Measurements from ENCODE around the gene CUL1.

Gene CUL1

GRCh38 chr7:148719753-148720152 is 21.1 kb downstream of the CUL1 start:
- DNase-seq, result no peak

GRCh38 chr7:148720472-148720871 is 21.8 kb downstream of the CUL1 start:
- DNase-seq, result no peak

- DNase-seq, result no peak
Measured at GRCh38 chr7:148721390-148721789, 22.7 kb downstream of the CUL1 start.

- DNase-seq, result no peak
Measured at GRCh38 chr7:148722340-148723165, 23.9 kb downstream of the CUL1 start.

- DNase-seq, result no peak
Measured at GRCh38 chr7:148723166-148723559, 24.5 kb downstream of the CUL1 start.

- DNase-seq, result no peak
Measured at GRCh38 chr7:148723846-148724245, 25.1 kb downstream of the CUL1 start.

GRCh38 chr7:148726385-148726784 is 27.7 kb downstream of the CUL1 start:
- no peak for DNase-seq

GRCh38 chr7:148727501-148728278 is 29.0 kb downstream of the CUL1 start:
- DNase-seq, result no peak

- no peak for DNase-seq
Measured at GRCh38 chr7:148729984-148730733, 31.5 kb downstream of the CUL1 start.

- no peak for DNase-seq
Measured at GRCh38 chr7:148732862-148733261, 34.2 kb downstream of the CUL1 start.

- no peak for DNase-seq
Measured at GRCh38 chr7:148733496-148733895, 34.8 kb downstream of the CUL1 start.

GRCh38 chr7:148735141-148735540 is 36.4 kb downstream of the CUL1 start:
- DNase-seq, result no peak

GRCh38 chr7:148735967-148736366 is 37.3 kb downstream of the CUL1 start:
- no peak for DNase-seq

GRCh38 chr7:148738737-148739535 is 40.2 kb downstream of the CUL1 start:
- no peak for DNase-seq

GRCh38 chr7:148746135-148746534 is 47.4 kb downstream of the CUL1 start:
- DNase-seq, result no peak

GRCh38 chr7:148747274-148747673 is 48.6 kb downstream of the CUL1 start:
- peak; percentile 59 for DNase-seq

- no peak for DNase-seq
Measured at GRCh38 chr7:148750442-148751355, 52.0 kb downstream of the CUL1 start.

GRCh38 chr7:148753224-148753623 is 54.5 kb downstream of the CUL1 start:
- DNase-seq, result no peak

GRCh38 chr7:148754912-148755311 is 56.2 kb downstream of the CUL1 start:
- no peak for DNase-seq

- no peak for DNase-seq
Measured at GRCh38 chr7:148761499-148762278, 63.0 kb downstream of the CUL1 start.

- DNase-seq, result no peak
Measured at GRCh38 chr7:148763622-148764021, 64.9 kb downstream of the CUL1 start.

Data from NCI-H1105 treated with DMSO at 0.1 percent for 48 hours (cell line).